A549 (cell line): Measurements from ENCODE around the gene SYNC. TPM values are rescaled to one million over a fixed set of nuclear protein-coding genes. Genes with fewer than 3 reads are reported as not detected.

Source experiments
- ATAC-seq, 2 experiments: fragments of 200-7000 bp in 1 of 2; fragments of >200 bp in 1 of 2; cut with Nextera tagmentation in 1 of 2; cut with Tn5 transposase in 1 of 2; 3 replicates each; pipeline versions ENCODE4 v1.8.0 to v1.9.1; 2018 to 2020; ENCODE audit warnings: mild to moderate bottlenecking in 1 of 2, moderate library complexity in 1 of 2
- CTCF ChIA-PET: fragments of 300-600 bp; sonication (Branson Sonifier 250); formaldehyde crosslinking; extraction: SDS; loops from one replicate; lab custom pipeline; 2021; ENCODE audit warnings: antibody characterized with exemption, inconsistent platforms; lab: Yijun Ruan, JAX
- POLR2A ChIA-PET: fragments of 350-600 bp; formaldehyde crosslinking; extraction: SDS; loops from one replicate; lab custom pipeline; 2021; ENCODE audit warnings: antibody characterized with exemption, inconsistent platforms; lab: Yijun Ruan, JAX
- DNase-seq, 2 experiments: peaks; one replicate each; pipeline versions ENCODE4 v3.0.0 to v3.0.0-alpha.2; 2011 to 2016; ENCODE audit warnings: low read depth in 1 of 2, low spot score in 1 of 2
- FAIRE-seq: peaks from 2 replicates; lab custom pipeline; 2011; peaks lifted over from hg19 to GRCh38; lab: Jason Lieb, UNC
- H3K27ac ChIP-seq, 2 experiments: fragments of >200 bp; sonication (Bioruptor Twin); formaldehyde crosslinking; 3 replicates each; pipeline ENCODE4 v1.5.1; 2016 to 2017
- H3K4me1 ChIP-seq: fragments of >200 bp; sonication (Bioruptor Twin); formaldehyde crosslinking; 3 replicates; pipeline ENCODE4 v1.6.1; 2016
- H3K4me2 ChIP-seq: fragments of >200 bp; sonication (Bioruptor Twin); formaldehyde crosslinking; 3 replicates; pipeline ENCODE4 v1.6.1; 2016
- H3K4me3 ChIP-seq: fragments of >200 bp; sonication (Bioruptor Twin); formaldehyde crosslinking; 3 replicates; pipeline ENCODE4 v1.5.1; 2016
- H3K9me3 ChIP-seq: fragments of >200 bp; sonication (Bioruptor Twin); formaldehyde crosslinking; 3 replicates; pipeline ENCODE4 v1.6.1; 2016
- CBX2 ChIP-seq: fragments of 200-600 bp; sonication (generic); IDR thresholded peaks from 2 replicates; pipeline ENCODE4 v1.6.1; 2016; ENCODE audit warnings: low read depth, mild to moderate bottlenecking, borderline replicate concordance
- CBX8 ChIP-seq: fragments of 200-600 bp; sonication (generic); IDR thresholded peaks from 2 replicates; pipeline ENCODE4 v1.6.1; 2016
- EHF ChIP-seq: fragments of 250-450 bp; sonication (Bioruptor Pico); IDR thresholded peaks from 2 replicates; pipeline ENCODE4 v1.5.0; 2020; ENCODE audit warnings: mild to moderate bottlenecking
- EHMT2 ChIP-seq: fragments of 200-600 bp; sonication (generic); IDR thresholded peaks from 2 replicates; pipeline ENCODE4 v1.6.1; 2016; ENCODE audit warnings: antibody characterized with exemption, low read depth, mild to moderate bottlenecking, moderate library complexity
- EP300 ChIP-seq, 2 experiments: fragments of >200 bp; sonication (Bioruptor Twin); formaldehyde crosslinking; IDR thresholded peaks; 2 replicates in 1 of 2; 3 replicates in 1 of 2; pipeline ENCODE4 v1.6.1; 2016 to 2017
- ESRRA ChIP-seq: fragments of 150-350 bp; IDR thresholded peaks from 2 replicates; pipeline ENCODE4 v1.6.1; 2014; ENCODE audit warnings: mild to moderate bottlenecking, low read length, borderline replicate concordance
- FOSB ChIP-seq: fragments of 250-450 bp; sonication (Bioruptor Pico); IDR thresholded peaks from 2 replicates; pipeline ENCODE4 v1.5.0; 2020; ENCODE audit warnings: mild to moderate bottlenecking, moderate library complexity
- FOSL2 ChIP-seq, 2 experiments: fragments of 450-650 bp in 1 of 2; fragments of >200 bp in 1 of 2; sonication (Bioruptor Twin) in 1 of 2; formaldehyde crosslinking; IDR thresholded peaks; 2 replicates each; pipeline versions ENCODE4 v1.5.0 to v1.6.1; 2016 to 2020; ENCODE audit warnings: mild to moderate bottlenecking in 1 of 2, moderate library complexity in 1 of 2
- GATA3 ChIP-seq: IDR thresholded peaks from 2 replicates; pipeline ENCODE4 v1.6.1; 2012; ENCODE audit warnings: borderline replicate concordance
- HDAC2 ChIP-seq: fragments of 200-600 bp; sonication (generic); IDR thresholded peaks from 2 replicates; pipeline ENCODE4 v1.6.1; 2016
- HEYL ChIP-seq: fragments of 250-450 bp; sonication (Bioruptor Pico); IDR thresholded peaks from 2 replicates; pipeline ENCODE4 v1.8.0; 2021; ENCODE audit warnings: mild to moderate bottlenecking, moderate library complexity
- HOXA7 ChIP-seq: fragments of 250-450 bp; sonication (Bioruptor Pico); IDR thresholded peaks from 2 replicates; pipeline ENCODE4 v1.5.0; 2020; ENCODE audit warnings: mild to moderate bottlenecking, moderate library complexity
- HOXB13 ChIP-seq: fragments of 250-450 bp; sonication (Bioruptor Pico); IDR thresholded peaks from 2 replicates; pipeline ENCODE4 v1.5.0; 2020; ENCODE audit warnings: low read depth, mild to moderate bottlenecking, moderate library complexity
- JUN ChIP-seq, 2 experiments: fragments of >200 bp; sonication (Bioruptor Twin); formaldehyde crosslinking; IDR thresholded peaks; 2 replicates in 1 of 2; 3 replicates in 1 of 2; pipeline ENCODE4 v1.6.1; 2016 to 2017
- KDM5A ChIP-seq: fragments of 200-600 bp; sonication (generic); IDR thresholded peaks from 2 replicates; pipeline ENCODE4 v1.6.1; 2016; ENCODE audit warnings: antibody characterized with exemption, mild to moderate bottlenecking
- MAFK ChIP-seq: fragments of 450-650 bp; IDR thresholded peaks from 2 replicates; pipeline ENCODE4 v1.6.1; 2014; ENCODE audit not compliant: partially characterized antibody
- MAZ ChIP-seq: fragments of 150-350 bp; IDR thresholded peaks from 2 replicates; pipeline ENCODE4 v1.6.1; 2014; ENCODE audit warnings: antibody characterized with exemption, low read depth, low read length, borderline replicate concordance
- NFE2L2 ChIP-seq: fragments of 150-350 bp; conservative IDR thresholded peaks from 2 replicates; pipeline ENCODE4 v1.6.1; 2014; ENCODE audit warnings: low read length
- PHF8 ChIP-seq: fragments of 200-600 bp; sonication (generic); IDR thresholded peaks from 2 replicates; pipeline ENCODE4 v1.6.1; 2016; ENCODE audit warnings: low read depth, mild to moderate bottlenecking, antibody characterized with exemption, moderate library complexity, borderline replicate concordance
- POLR2A ChIP-seq: IDR thresholded peaks from 2 replicates; pipeline ENCODE4 v1.6.1; 2012; ENCODE audit warnings: mild to moderate bottlenecking, low read length
- POLR2AphosphoS2 ChIP-seq: conservative IDR thresholded peaks from 2 replicates; pipeline ENCODE4 v1.6.1; 2012; ENCODE audit warnings: low read length, improper control_type of control experiment, inconsistent platforms
- RAD21 ChIP-seq, 2 experiments: fragments of >200 bp in 1 of 2; sonication (Bioruptor Twin) in 1 of 2; formaldehyde crosslinking in 1 of 2; IDR thresholded peaks in 1 of 2; conservative IDR thresholded peaks in 1 of 2; 2 replicates in 1 of 2; 3 replicates in 1 of 2; pipeline ENCODE4 v1.6.1; 2012 to 2018; ENCODE audit warnings: inconsistent platforms in 1 of 2
- RARB ChIP-seq: fragments of 250-450 bp; sonication (Bioruptor Pico); IDR thresholded peaks from 2 replicates; pipeline ENCODE4 v1.8.0; 2021; ENCODE audit warnings: mild to moderate bottlenecking, moderate library complexity
- RCOR1 ChIP-seq: fragments of 150-350 bp; IDR thresholded peaks from 2 replicates; pipeline ENCODE4 v1.6.1; 2014; ENCODE audit warnings: antibody characterized with exemption, low read length, low read depth
- SMC3 ChIP-seq: fragments of >200 bp; sonication (Bioruptor Twin); formaldehyde crosslinking; IDR thresholded peaks from 3 replicates; pipeline ENCODE4 v1.6.1; 2018; ENCODE audit warnings: inconsistent platforms
- TP53 ChIP-seq: fragments of 250-450 bp; sonication (Bioruptor Pico); IDR thresholded peaks from 2 replicates; pipeline ENCODE4 v1.5.0; 2021; ENCODE audit warnings: mild to moderate bottlenecking, moderate library complexity
- ZFP36 ChIP-seq: fragments of 450-650 bp; IDR thresholded peaks from 2 replicates; pipeline ENCODE4 v1.6.1; 2014; ENCODE audit warnings: borderline replicate concordance; ENCODE audit not compliant: partially characterized antibody
- ZSCAN20 ChIP-seq: fragments of 250-450 bp; sonication (Bioruptor Pico); IDR thresholded peaks from 2 replicates; pipeline ENCODE4 v1.8.0; 2022; ENCODE audit warnings: mild to moderate bottlenecking, moderate library complexity
- WGBS: methylation state at CpG from one replicate; pipeline ENCODE4 v1.1.6; 2017; ENCODE audit errors: missing lambda C conversion rate; 5-methylcytosine and 5-hydroxymethylcytosine counted together
- polyA plus RNA-seq, 4 experiments: library from polyadenylated mRNA; depleted of rRNA in 3 of 4; stranded (reverse); fragments of >200 nt; fragmentation: RNase III in 1 of 4; extraction: RNeasy Plus Mini Kit Qiagen cat#74134 plus additional on column Dnase treatment in 1 of 4; gene quantifications; 2 replicates in 3 of 4; 3 replicates in 1 of 4; pipeline ENCODE4 v1.2.3, GENCODE V29; 2011 to 2017
- TF ChIP-seq, protein P1 (sequence below): fragments of >200 bp; sonication (Bioruptor Twin); formaldehyde crosslinking; IDR thresholded peaks from 2 replicates; pipeline ENCODE4 v1.6.1; 2016
- TF ChIP-seq, protein P2 (sequence below): fragments of >200 bp; sonication (Bioruptor Twin); formaldehyde crosslinking; IDR thresholded peaks from 3 replicates; pipeline ENCODE4 v1.6.1; 2016
- TF ChIP-seq, protein P3 (sequence below): fragments of >200 bp; sonication (Bioruptor Twin); formaldehyde crosslinking; IDR thresholded peaks from 3 replicates; pipeline ENCODE4 v1.5.1; 2016
- TF ChIP-seq, protein P4 (sequence below): IDR thresholded peaks from 2 replicates; pipeline ENCODE4 v1.6.1; 2012; ENCODE audit warnings: low read depth, borderline replicate concordance
- TF ChIP-seq, protein P5 (sequence below): IDR thresholded peaks from 2 replicates; pipeline ENCODE4 v1.6.1; 2012

The SYNC gene
- polyA plus RNA-seq, 2 of the 4 experiments (the other 2 are of a cell fraction) = 7.7 to 12.0 TPM

DNA sequence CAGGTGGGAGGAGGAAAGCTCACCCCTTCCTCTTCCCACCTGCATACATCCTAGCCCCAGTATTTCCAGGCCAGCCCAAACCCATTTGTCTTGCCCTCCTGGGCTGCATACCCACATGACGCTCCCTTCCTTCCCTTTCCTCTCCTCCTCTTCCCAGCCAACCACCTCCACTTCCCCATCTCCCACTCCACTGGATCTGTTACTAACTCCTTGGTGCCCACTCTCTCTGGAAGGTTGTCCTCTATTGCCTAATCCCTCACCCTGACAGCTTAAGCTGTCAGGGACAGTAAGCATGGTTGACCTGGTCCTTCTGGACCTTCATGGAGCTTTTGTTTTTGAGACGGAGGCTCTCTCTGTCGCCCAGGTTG is 23.0 kb upstream of the SYNC start:
- ATAC-seq (no peak; a peak in 1 of 6 replicates), FAIRE-seq (no peak), DNase-seq (no peak)
- Histone ChIP-seq H3K4me2 (peak overlapping the region; percentile 98), H3K27ac (peak overlapping the region; percentile 92 to 100), H3K4me1 (peaks cover 54% of the 10 kb centered on the region), H3K9me3 (no peaks in the 10 kb centered on the region), H3K4me3 (no peak overlapping the region)
- POLR2A ChIA-PET = interaction anchor here (0.9 to 1.0 kb wide), 3 partner anchors 11 to 44 kb away, joined by 3 to 4 read pairs (median 3); no protein-coding TSS in a partner anchor
- CTCF ChIA-PET = interaction anchor here (0.8 to 1.2 kb wide), 6 partner anchors 10 to 48 kb away, joined by 3 to 9 read pairs (median 4); no protein-coding TSS in a partner anchor
- TF ChIP-seq KDM5A (no peak), TP53 (CRISPR knock-in tag) (no peak)
- 91% methylated on average over 3 of the region's 3 CpGs for WGBS

DNA sequence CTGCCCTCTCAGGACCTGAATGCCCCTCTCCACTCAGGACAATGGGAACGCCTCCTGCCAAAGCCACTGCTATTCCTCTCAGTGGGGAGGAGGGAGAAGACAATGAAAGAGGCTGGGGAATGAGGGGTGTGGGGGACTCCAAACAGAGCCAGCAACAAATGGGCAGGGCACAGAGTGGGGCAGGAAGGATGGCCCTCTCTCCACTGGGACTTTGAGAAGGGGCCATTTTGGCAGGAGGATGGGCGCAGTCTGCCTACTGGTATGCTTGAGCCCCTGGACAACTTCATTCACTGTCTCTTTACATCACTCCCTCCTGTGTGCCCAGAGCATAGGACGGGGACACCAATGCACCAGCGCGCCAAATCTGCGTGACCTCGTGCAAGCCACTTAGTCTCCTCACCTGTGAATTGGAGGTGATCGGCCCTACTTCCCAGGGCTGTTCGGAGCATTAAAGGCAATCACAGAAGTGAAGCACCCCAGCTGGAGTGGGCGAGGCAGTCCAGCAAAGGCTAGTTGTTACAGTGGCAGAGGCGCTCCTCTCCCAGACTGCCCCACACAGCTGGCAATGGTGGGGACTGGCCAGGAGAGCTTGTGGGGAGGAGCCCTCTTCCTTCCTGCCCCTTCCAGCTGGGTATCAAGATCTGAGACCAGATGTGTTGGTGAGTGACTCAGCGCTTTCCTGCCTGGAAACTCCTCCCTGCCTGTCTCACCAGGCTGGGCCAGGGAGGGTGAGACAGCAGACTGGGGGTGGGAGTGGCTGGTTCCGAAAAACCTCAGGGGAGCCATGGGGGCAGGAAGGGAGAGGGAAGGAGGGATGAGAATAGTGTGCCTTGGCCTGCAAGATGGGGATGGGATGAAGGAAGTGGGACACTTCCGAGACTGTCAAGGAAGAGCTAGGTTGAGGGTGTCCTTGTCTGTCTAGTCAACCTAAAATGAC is 22.4 kb upstream of the SYNC start:
- ChIA-PET CTCF (interaction anchor here (0.7 to 1.2 kb wide), 7 partner anchors 11 to 49 kb away, joined by 3 to 9 read pairs (median 4); no protein-coding TSS in a partner anchor), POLR2A (interaction anchor here (0.9 to 1.0 kb wide), 3 partner anchors 12 to 45 kb away, joined by 3 to 4 read pairs (median 3); no protein-coding TSS in a partner anchor)
- no peaks in the 10 kb centered on the region for H3K9me3 ChIP-seq
- ATAC-seq = peak; percentile 96 to 97
- peak; percentile 81 to 92 for DNase-seq
- no peak for FAIRE-seq
- peaks cover 48% of the 10 kb centered on the region for H3K4me1 ChIP-seq
- 56% methylated on average over 10 of the region's 14 CpGs for WGBS
- peak overlapping the region; percentile 92 to 100 for H3K27ac ChIP-seq
- peak overlapping the region; percentile 45 for H3K4me3 ChIP-seq
- peak overlapping the region; percentile 98 for H3K4me2 ChIP-seq
- TF ChIP-seq POLR2AphosphoS2 = no peak
- TF ChIP-seq EP300 (IDR thresholded peaks at IDR 0.05) = 0 out of 5 replicates have a peak, but pooled peaks of 1 of the 2 experiments have one; percentile 25
- TF ChIP-seq ZFP36 = no peak
- TF ChIP-seq TP53 (CRISPR knock-in tag) = no peak
- no peak for TF ChIP-seq HEYL
- TF ChIP-seq EHMT2 = no peak
- TF ChIP-seq, protein P1, sequence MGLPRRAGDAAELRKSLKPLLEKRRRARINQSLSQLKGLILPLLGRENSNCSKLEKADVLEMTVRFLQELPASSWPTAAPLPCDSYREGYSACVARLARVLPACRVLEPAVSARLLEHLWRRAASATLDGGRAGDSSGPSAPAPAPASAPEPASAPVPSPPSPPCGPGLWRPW = no peak
- peak; percentile 69 for TF ChIP-seq GATA3
- TF ChIP-seq FOSB = no peak
- TF ChIP-seq MAZ = no peak
- TF ChIP-seq, protein P2, sequence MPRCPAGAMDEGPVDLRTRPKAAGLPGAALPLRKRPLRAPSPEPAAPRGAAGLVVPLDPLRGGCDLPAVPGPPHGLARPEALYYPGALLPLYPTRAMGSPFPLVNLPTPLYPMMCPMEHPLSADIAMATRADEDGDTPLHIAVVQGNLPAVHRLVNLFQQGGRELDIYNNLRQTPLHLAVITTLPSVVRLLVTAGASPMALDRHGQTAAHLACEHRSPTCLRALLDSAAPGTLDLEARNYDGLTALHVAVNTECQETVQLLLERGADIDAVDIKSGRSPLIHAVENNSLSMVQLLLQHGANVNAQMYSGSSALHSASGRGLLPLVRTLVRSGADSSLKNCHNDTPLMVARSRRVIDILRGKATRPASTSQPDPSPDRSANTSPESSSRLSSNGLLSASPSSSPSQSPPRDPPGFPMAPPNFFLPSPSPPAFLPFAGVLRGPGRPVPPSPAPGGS = no peak
- TF ChIP-seq MAFK = peak; percentile 99
- TF ChIP-seq CBX8 = no peak
- TF ChIP-seq, protein P3, sequence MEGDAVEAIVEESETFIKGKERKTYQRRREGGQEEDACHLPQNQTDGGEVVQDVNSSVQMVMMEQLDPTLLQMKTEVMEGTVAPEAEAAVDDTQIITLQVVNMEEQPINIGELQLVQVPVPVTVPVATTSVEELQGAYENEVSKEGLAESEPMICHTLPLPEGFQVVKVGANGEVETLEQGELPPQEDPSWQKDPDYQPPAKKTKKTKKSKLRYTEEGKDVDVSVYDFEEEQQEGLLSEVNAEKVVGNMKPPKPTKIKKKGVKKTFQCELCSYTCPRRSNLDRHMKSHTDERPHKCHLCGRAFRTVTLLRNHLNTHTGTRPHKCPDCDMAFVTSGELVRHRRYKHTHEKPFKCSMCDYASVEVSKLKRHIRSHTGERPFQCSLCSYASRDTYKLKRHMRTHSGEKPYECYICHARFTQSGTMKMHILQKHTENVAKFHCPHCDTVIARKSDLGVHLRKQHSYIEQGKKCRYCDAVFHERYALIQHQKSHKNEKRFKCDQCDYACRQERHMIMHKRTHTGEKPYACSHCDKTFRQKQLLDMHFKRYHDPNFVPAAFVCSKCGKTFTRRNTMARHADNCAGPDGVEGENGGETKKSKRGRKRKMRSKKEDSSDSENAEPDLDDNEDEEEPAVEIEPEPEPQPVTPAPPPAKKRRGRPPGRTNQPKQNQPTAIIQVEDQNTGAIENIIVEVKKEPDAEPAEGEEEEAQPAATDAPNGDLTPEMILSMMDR = no peak
- TF ChIP-seq JUN (IDR thresholded peaks at IDR 0.05) = peak in 1 of 2 experiments; percentile 55; a peak in 2 of 5 replicates
- no peak for TF ChIP-seq KDM5A
- TF ChIP-seq SMC3 = no peak
- TF ChIP-seq POLR2A = peak; percentile 49
- no peak for TF ChIP-seq CBX2
- no peak for TF ChIP-seq HDAC2
- no peak for TF ChIP-seq RCOR1
- TF ChIP-seq, protein P4, sequence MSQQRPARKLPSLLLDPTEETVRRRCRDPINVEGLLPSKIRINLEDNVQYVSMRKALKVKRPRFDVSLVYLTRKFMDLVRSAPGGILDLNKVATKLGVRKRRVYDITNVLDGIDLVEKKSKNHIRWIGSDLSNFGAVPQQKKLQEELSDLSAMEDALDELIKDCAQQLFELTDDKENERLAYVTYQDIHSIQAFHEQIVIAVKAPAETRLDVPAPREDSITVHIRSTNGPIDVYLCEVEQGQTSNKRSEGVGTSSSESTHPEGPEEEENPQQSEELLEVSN = peak; percentile 40; the same call in 1 of the 2 replicates
- no peak for TF ChIP-seq EHF (CRISPR knock-in tag)
- TF ChIP-seq PHF8 = no peak
- no peak for TF ChIP-seq HOXA7 (CRISPR knock-in tag)
- TF ChIP-seq, protein P5, sequence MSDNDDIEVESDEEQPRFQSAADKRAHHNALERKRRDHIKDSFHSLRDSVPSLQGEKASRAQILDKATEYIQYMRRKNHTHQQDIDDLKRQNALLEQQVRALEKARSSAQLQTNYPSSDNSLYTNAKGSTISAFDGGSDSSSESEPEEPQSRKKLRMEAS = peak; percentile 41
- no peak for TF ChIP-seq ZSCAN20 (CRISPR knock-in tag)
- no peak for TF ChIP-seq RARB (CRISPR knock-in tag)
- TF ChIP-seq FOSL2 (IDR thresholded peaks at IDR 0.05) = no peak
- TF ChIP-seq FOSL2 (CRISPR knock-in tag; IDR thresholded peaks at IDR 0.05) = peak; percentile 77
- TF ChIP-seq ESRRA = no peak
- no peak for TF ChIP-seq RAD21 (conservative IDR thresholded peaks at IDR 0.05 in 1 of 2, IDR thresholded peaks at IDR 0.05 in 1 of 2)
- TF ChIP-seq HOXB13 (CRISPR knock-in tag) = no peak
- TF ChIP-seq NFE2L2 = peak; percentile 96
